ENCODE data around the gene FGFR3.

DNA sequence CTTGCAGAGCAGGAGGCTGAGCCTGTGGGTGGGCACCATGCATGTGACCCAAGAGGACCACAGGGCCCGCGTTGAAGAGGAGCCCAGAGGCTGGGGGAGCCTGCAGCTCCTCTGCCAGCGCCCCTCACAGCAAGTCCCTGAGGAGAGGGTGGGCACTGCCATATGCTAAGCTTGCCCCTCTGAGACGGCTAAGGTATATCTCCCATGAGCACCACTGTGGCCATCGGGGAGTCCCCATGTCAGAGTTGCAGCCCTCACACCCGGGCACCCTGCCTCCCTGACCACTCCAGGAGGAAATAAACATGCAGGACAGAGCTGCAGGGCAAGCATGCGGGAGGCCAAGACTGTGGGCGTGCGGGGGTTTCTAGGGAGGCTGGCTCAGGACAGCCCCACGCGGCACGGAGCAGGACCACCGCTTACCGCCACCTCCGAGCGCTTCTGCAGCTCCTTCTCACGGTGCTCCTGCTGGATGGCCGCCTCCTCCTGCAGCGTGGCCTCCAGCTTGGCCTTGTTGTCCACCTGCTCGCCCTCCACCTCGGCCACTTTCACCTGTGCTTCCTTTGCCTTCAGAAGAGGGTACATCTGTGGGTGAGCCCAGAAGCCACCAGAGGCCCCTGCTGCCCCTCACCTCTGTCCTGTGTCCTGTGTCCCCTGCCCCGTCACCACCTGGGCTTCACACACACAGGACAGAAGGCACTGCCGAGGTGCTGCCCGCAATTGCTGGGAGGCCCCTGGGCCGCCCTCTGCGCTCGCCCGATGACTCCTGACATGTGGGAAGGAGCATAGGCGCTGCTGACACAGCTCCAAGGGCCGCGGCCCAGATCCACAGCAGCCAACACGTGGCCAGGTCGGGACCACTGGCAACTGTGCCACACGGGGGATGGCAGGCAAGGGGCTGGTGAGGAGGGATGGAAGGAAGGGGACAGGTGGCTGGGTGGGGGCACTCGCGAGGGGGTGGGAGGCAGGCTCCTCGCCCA is 29.8 kb downstream of the FGFR3 start:
- TF ChIP-seq TAF1 (IDR thresholded peaks at IDR 0.05; ENCODE audit: borderline replicate concordance, low read depth, low read length) (no peak), POLR2A (IDR thresholded peaks at IDR 0.05; ENCODE audit: low read depth, low read length) (no peak)

Measured in GM12892 (cell line).